Stimulated activated naive B cell treated with anti-CD40 and anti-IgM and Interleukin-4, amounts not matched to agents 10 μg/mL and 1 μg/mL and 100 μg/mL, for 72 hours (primary cell): ENCODE measurements around the gene FGD5.

Experiments used
- ATAC-seq, 2 donors: fragments of 150-1000 bp; cut with Tn5 transposase; replicated peaks; 2 replicates each; pipeline ENCODE4 v1.10.0; 2021; ENCODE audit warnings: moderate library complexity in 1 of 2
- DNase-seq: peaks from one replicate; pipeline ENCODE4 v3.0.0; 2021
- H3K27ac Mint-ChIP-seq: one replicate; pipeline ENCODE4 v1.8.0; 2022; ENCODE audit warnings: mild to moderate bottlenecking, mixed read lengths
- H3K27me3 Mint-ChIP-seq, 2 donors: one replicate each; pipeline ENCODE4 v1.8.0; 2022; ENCODE audit warnings: mixed read lengths in 2 of 2
- H3K36me3 Mint-ChIP-seq, 2 donors: one replicate each; pipeline ENCODE4 v1.8.0; 2022; ENCODE audit warnings: mixed read lengths in 2 of 2, mild to moderate bottlenecking in 1 of 2
- H3K4me1 Mint-ChIP-seq, 2 donors: one replicate each; pipeline ENCODE4 v1.8.0; 2022; ENCODE audit warnings: mixed read lengths in 2 of 2, mild to moderate bottlenecking in 1 of 2
- H3K4me3 Mint-ChIP-seq, 2 donors: one replicate each; pipeline ENCODE4 v1.8.0; 2022; ENCODE audit warnings: mild to moderate bottlenecking in 2 of 2, mixed read lengths in 2 of 2, moderate library complexity in 1 of 2
- H3K9me3 Mint-ChIP-seq, 2 donors: one replicate each; pipeline ENCODE4 v1.8.0; 2022; ENCODE audit warnings: mixed read lengths in 2 of 2, mild to moderate bottlenecking in 1 of 2

Gene FGD5

GRCh38 chr3:14869917-14870782 lies 51.4 kb downstream of the FGD5 start:
- Mint-ChIP-seq H3K27me3 (peaks cover 19 to 23% of the 10 kb centered on the region in 2 donors), H3K4me1 (peaks cover 7 to 12% of the 10 kb centered on the region in 2 donors), H3K9me3 (no peaks in the 10 kb centered on the region), H3K27ac (no peak overlapping the region), H3K4me3 (no peak overlapping the region), H3K36me3 (no peaks in the 10 kb centered on the region)
- ATAC-seq = no peak
- no peak for DNase-seq

GRCh38 chr3:14870783-14871060 lies 52.0 kb downstream of the FGD5 start:
- no peak overlapping the region for H3K4me3 Mint-ChIP-seq
- no peaks in the 10 kb centered on the region for H3K9me3 Mint-ChIP-seq
- H3K36me3 Mint-ChIP-seq = no peaks in the 10 kb centered on the region
- no peak overlapping the region for H3K27ac Mint-ChIP-seq
- DNase-seq = no peak
- ATAC-seq = no peak
- H3K4me1 Mint-ChIP-seq = peaks cover 7 to 12% of the 10 kb centered on the region in 2 donors
- peaks cover 24 to 28% of the 10 kb centered on the region in 2 donors for H3K27me3 Mint-ChIP-seq

GRCh38 chr3:14871456-14872200 lies 52.9 kb downstream of the FGD5 start:
- Mint-ChIP-seq H3K4me3 (no peak overlapping the region), H3K9me3 (no peaks in the 10 kb centered on the region), H3K27ac (no peak overlapping the region), H3K4me1 (peaks cover 7 to 12% of the 10 kb centered on the region in 2 donors), H3K36me3 (no peaks in the 10 kb centered on the region), H3K27me3 (peaks cover 23 to 24% of the 10 kb centered on the region in 2 donors)
- ATAC-seq = no peak
- DNase-seq = no peak

GRCh38 chr3:14872706-14873105 lies 53.9 kb downstream of the FGD5 start:
- ATAC-seq (no peak), DNase-seq (no peak)
- peaks cover 7 to 10% of the 10 kb centered on the region in 2 donors for H3K4me1 Mint-ChIP-seq
- no peaks in the 10 kb centered on the region for H3K9me3 Mint-ChIP-seq
- no peaks in the 10 kb centered on the region for H3K36me3 Mint-ChIP-seq
- peaks cover 23 to 24% of the 10 kb centered on the region in 2 donors for H3K27me3 Mint-ChIP-seq
- H3K4me3 Mint-ChIP-seq = no peak overlapping the region
- H3K27ac Mint-ChIP-seq = no peak overlapping the region

- H3K4me3 Mint-ChIP-seq = no peak overlapping the region
- no peak overlapping the region for H3K27ac Mint-ChIP-seq
- no peaks in the 10 kb centered on the region for H3K36me3 Mint-ChIP-seq
- ATAC-seq = no peak
- H3K27me3 Mint-ChIP-seq = peaks cover 23 to 25% of the 10 kb centered on the region in 2 donors
- DNase-seq = no peak
- no peaks in the 10 kb centered on the region for H3K9me3 Mint-ChIP-seq
- no peaks in the 10 kb centered on the region for H3K4me1 Mint-ChIP-seq
These were observed 56.0 kb downstream of the FGD5 start for GRCh38 chr3:14874784-14875183.

GRCh38 chr3:14875411-14876175 lies 56.8 kb downstream of the FGD5 start:
- Mint-ChIP-seq H3K27me3 (peaks cover 20 to 22% of the 10 kb centered on the region in 2 donors), H3K4me1 (peaks cover under 1 to 2% of the 10 kb centered on the region in 2 donors), H3K27ac (no peak overlapping the region), H3K36me3 (no peaks in the 10 kb centered on the region), H3K9me3 (no peaks in the 10 kb centered on the region), H3K4me3 (no peak overlapping the region)
- ATAC-seq (no peak), DNase-seq (no peak)

GRCh38 chr3:14876921-14877333 lies 58.2 kb downstream of the FGD5 start:
- Mint-ChIP-seq H3K4me1 (peaks cover 6 to 7% of the 10 kb centered on the region in 2 donors), H3K4me3 (no peak overlapping the region), H3K27me3 (peaks cover 16 to 19% of the 10 kb centered on the region in 2 donors), H3K36me3 (no peaks in the 10 kb centered on the region), H3K27ac (no peak overlapping the region), H3K9me3 (no peaks in the 10 kb centered on the region)
- DNase-seq (no peak), ATAC-seq (no peak)

- H3K36me3 Mint-ChIP-seq = no peaks in the 10 kb centered on the region
- H3K4me1 Mint-ChIP-seq = peaks cover 6 to 7% of the 10 kb centered on the region in 2 donors
- H3K27me3 Mint-ChIP-seq = peaks cover 16 to 19% of the 10 kb centered on the region in 2 donors
- H3K27ac Mint-ChIP-seq = no peak overlapping the region
- no peak for ATAC-seq
- H3K9me3 Mint-ChIP-seq = no peaks in the 10 kb centered on the region
- no peak for DNase-seq
- no peak overlapping the region for H3K4me3 Mint-ChIP-seq
These were observed 58.7 kb downstream of the FGD5 start for GRCh38 chr3:14877469-14877868.

GRCh38 chr3:14879211-14879874 lies 60.6 kb downstream of the FGD5 start:
- H3K9me3 Mint-ChIP-seq = no peaks in the 10 kb centered on the region
- ATAC-seq = no peak
- H3K27ac Mint-ChIP-seq = no peak overlapping the region
- H3K4me1 Mint-ChIP-seq = peaks cover 6 to 7% of the 10 kb centered on the region in 2 donors
- H3K4me3 Mint-ChIP-seq = no peak overlapping the region
- H3K27me3 Mint-ChIP-seq = peaks cover 16 to 19% of the 10 kb centered on the region in 2 donors
- H3K36me3 Mint-ChIP-seq = no peaks in the 10 kb centered on the region
- DNase-seq = no peak

GRCh38 chr3:14880447-14881106 lies 61.8 kb downstream of the FGD5 start:
- H3K4me3 Mint-ChIP-seq = no peak overlapping the region
- peaks cover 8 to 11% of the 10 kb centered on the region in 2 donors for H3K27me3 Mint-ChIP-seq
- peaks cover 6 to 7% of the 10 kb centered on the region in 2 donors for H3K4me1 Mint-ChIP-seq
- H3K9me3 Mint-ChIP-seq = no peaks in the 10 kb centered on the region
- H3K36me3 Mint-ChIP-seq = no peaks in the 10 kb centered on the region
- H3K27ac Mint-ChIP-seq = no peak overlapping the region
- ATAC-seq (peak in 1 of 2 donors; percentile 36), DNase-seq (no peak)

GRCh38 chr3:14883226-14883625 lies 64.5 kb downstream of the FGD5 start:
- H3K9me3 Mint-ChIP-seq = no peaks in the 10 kb centered on the region
- peaks cover 6 to 10% of the 10 kb centered on the region in 2 donors for H3K27me3 Mint-ChIP-seq
- DNase-seq = no peak
- no peak for ATAC-seq
- no peak overlapping the region for H3K4me3 Mint-ChIP-seq
- no peaks in the 10 kb centered on the region for H3K36me3 Mint-ChIP-seq
- H3K4me1 Mint-ChIP-seq = peaks cover 6 to 7% of the 10 kb centered on the region in 2 donors
- H3K27ac Mint-ChIP-seq = no peak overlapping the region

GRCh38 chr3:14884665-14885064 lies 65.9 kb downstream of the FGD5 start:
- no peak overlapping the region for H3K27ac Mint-ChIP-seq
- DNase-seq (no peak), ATAC-seq (no peak)
- H3K4me3 Mint-ChIP-seq = no peak overlapping the region
- no peaks in the 10 kb centered on the region for H3K9me3 Mint-ChIP-seq
- H3K4me1 Mint-ChIP-seq = peaks cover 6 to 7% of the 10 kb centered on the region in 2 donors
- peaks cover 6% of the 10 kb centered on the region in 2 donors for H3K27me3 Mint-ChIP-seq
- no peaks in the 10 kb centered on the region for H3K36me3 Mint-ChIP-seq

- H3K27me3 Mint-ChIP-seq = peaks cover 6 to 11% of the 10 kb centered on the region in 2 donors
- H3K9me3 Mint-ChIP-seq = no peaks in the 10 kb centered on the region
- H3K4me1 Mint-ChIP-seq = peaks cover 6 to 7% of the 10 kb centered on the region in 2 donors
- ATAC-seq (no peak), DNase-seq (no peak)
- H3K27ac Mint-ChIP-seq = no peak overlapping the region
- H3K4me3 Mint-ChIP-seq = no peak overlapping the region
- H3K36me3 Mint-ChIP-seq = no peaks in the 10 kb centered on the region
These were observed 66.5 kb downstream of the FGD5 start for GRCh38 chr3:14885307-14885706.
